Liver (tissue), 9 donors: ENCODE results near the gene NDUFA11. TPM values are rescaled to one million over a fixed set of nuclear protein-coding genes. Genes with fewer than 3 reads are reported as not detected.

Experiments
- DNase-seq: peaks from one replicate; pipeline ENCODE4 v3.0.0-alpha.2; 2017; ENCODE audit warnings: low spot score
- H3K27ac ChIP-seq, 2 donors: one replicate each; pipeline ENCODE4 v1.7.0; 2013; ENCODE audit warnings: inconsistent platforms in 2 of 2, low read length in 2 of 2, control low read depth in 1 of 2, low read depth in 1 of 2, mild to moderate bottlenecking in 1 of 2
- H3K27me3 ChIP-seq, 4 donors: one replicate each; pipeline versions ENCODE4 v1.6.1 to v1.7.0; 2013; ENCODE audit warnings: low read length in 3 of 4, inconsistent platforms in 1 of 4, mild to moderate bottlenecking in 1 of 4, moderate library complexity in 1 of 4; ENCODE audit not compliant: control insufficient read depth in 4 of 4, insufficient read depth in 4 of 4
- H3K36me3 ChIP-seq, 4 donors: one replicate each; pipeline versions ENCODE4 v1.6.1 to v1.7.0; 2013; ENCODE audit warnings: low read length in 3 of 4, mild to moderate bottlenecking in 3 of 4, low read depth in 1 of 4, moderate library complexity in 1 of 4; ENCODE audit not compliant: control insufficient read depth in 4 of 4, insufficient read depth in 3 of 4
- H3K4me1 ChIP-seq, 4 donors: one replicate each; pipeline versions ENCODE4 v1.6.1 to v1.7.0; 2013; ENCODE audit warnings: low read length in 3 of 4, mild to moderate bottlenecking in 3 of 4, moderate library complexity in 1 of 4; ENCODE audit not compliant: control insufficient read depth in 4 of 4, insufficient read depth in 4 of 4
- H3K4me3 ChIP-seq, 3 donors: one replicate each; pipeline versions ENCODE4 v1.6.1 to v1.7.0; 2013; ENCODE audit warnings: low read length in 3 of 3, control low read depth in 1 of 3, low read depth in 1 of 3, mild to moderate bottlenecking in 1 of 3
- H3K9ac ChIP-seq, 2 donors: one replicate each; pipeline ENCODE4 v1.7.0; 2013; ENCODE audit warnings: low read length in 2 of 2, mild to moderate bottlenecking in 2 of 2, moderate library complexity in 2 of 2, control low read depth in 1 of 2, low read depth in 1 of 2
- H3K9me3 ChIP-seq, 4 donors: one replicate each; pipeline versions ENCODE4 v1.6.1 to v1.7.0; 2013; ENCODE audit warnings: low read length in 3 of 4; ENCODE audit not compliant: control insufficient read depth in 4 of 4
- EGR1 ChIP-seq, 2 donors: IDR thresholded peaks; 2 replicates each; pipeline ENCODE4 v1.6.1; 2016 to 2018; ENCODE audit warnings: antibody characterized with exemption in 2 of 2, low read depth in 2 of 2
- FOXA1 ChIP-seq: IDR thresholded peaks from 2 replicates; pipeline ENCODE4 v1.6.1; 2016; ENCODE audit warnings: antibody characterized with exemption
- FOXA2 ChIP-seq: IDR thresholded peaks from 2 replicates; pipeline ENCODE4 v1.6.1; 2016; ENCODE audit warnings: antibody characterized with exemption
- GABPA ChIP-seq, 2 donors: IDR thresholded peaks in 1 of 2; conservative IDR thresholded peaks in 1 of 2; 2 replicates each; pipeline ENCODE4 v1.6.1; 2016; ENCODE audit warnings: antibody characterized with exemption in 2 of 2, mild to moderate bottlenecking in 1 of 2, moderate library complexity in 1 of 2
- HNF4A ChIP-seq, 2 donors: conservative IDR thresholded peaks; 2 replicates each; pipeline ENCODE4 v1.6.1; 2016; ENCODE audit warnings: antibody characterized with exemption in 2 of 2, mild to moderate bottlenecking in 2 of 2
- HNF4G ChIP-seq: IDR thresholded peaks from 2 replicates; pipeline ENCODE4 v1.6.1; 2016; ENCODE audit warnings: antibody characterized with exemption
- JUND ChIP-seq, 2 donors: IDR thresholded peaks; 2 replicates each; pipeline ENCODE4 v1.6.1; 2016; ENCODE audit warnings: antibody characterized with exemption in 2 of 2
- MAX ChIP-seq: IDR thresholded peaks from 2 replicates; pipeline ENCODE4 v1.6.1; 2016; ENCODE audit warnings: antibody characterized with exemption
- RAD21 ChIP-seq, 2 donors: IDR thresholded peaks; 2 replicates each; pipeline ENCODE4 v1.6.1; 2016; ENCODE audit warnings: antibody characterized with exemption in 2 of 2, mild to moderate bottlenecking in 2 of 2
- RXRA ChIP-seq, 2 donors: IDR thresholded peaks; 2 replicates each; pipeline ENCODE4 v1.6.1; 2017 to 2018; ENCODE audit warnings: antibody characterized with exemption in 2 of 2, mild to moderate bottlenecking in 1 of 2
- SP1 ChIP-seq: IDR thresholded peaks from 2 replicates; pipeline ENCODE4 v1.6.1; 2018; ENCODE audit warnings: antibody characterized with exemption, mild to moderate bottlenecking
- TAF1 ChIP-seq: conservative IDR thresholded peaks from 2 replicates; pipeline ENCODE4 v1.6.1; 2016; ENCODE audit warnings: antibody characterized with exemption, mild to moderate bottlenecking
- YY1 ChIP-seq: IDR thresholded peaks from 2 replicates; pipeline ENCODE4 v1.6.1; 2016; ENCODE audit warnings: antibody characterized with exemption, mild to moderate bottlenecking
- ZBTB33 ChIP-seq: IDR thresholded peaks from 2 replicates; pipeline ENCODE4 v1.6.1; 2016; ENCODE audit warnings: antibody characterized with exemption
- WGBS: extraction: QIAGEN DNeasy Blood & Tissue Kit; methylation state at CpG from one replicate; pipeline ENCODE4 v1.1.7; 2013; 5-methylcytosine and 5-hydroxymethylcytosine counted together
- polyA plus RNA-seq, 2 donors: library from polyadenylated mRNA; stranded (reverse) in 1 of 2; unstranded in 1 of 2; fragments of 200-250 nt in 1 of 2; fragments of >200 nt in 1 of 2; fragmentation: Nextera tagmentation in 1 of 2; extraction: Ambion mirVana in 1 of 2; gene quantifications; one replicate each; pipeline versions ENCODE4 v1.2.1 to v1.2.3, GENCODE V29; 2013 to 2015
- total RNA-seq, 2 donors: library from RNA; depleted of rRNA; stranded (reverse); fragments of >200 nt; gene quantifications; one replicate each; pipeline ENCODE4 v1.2.3, GENCODE V29; 2014
- TF ChIP-seq, protein P1 (sequence below): fragments of 150-350 bp; IDR thresholded peaks from 2 replicates; pipeline ENCODE4 v1.5.1; 2017; ENCODE audit warnings: improper control_type of control experiment, low read depth, low read length; ENCODE audit not compliant: missing input control
- TF ChIP-seq, protein P2 (sequence below): IDR thresholded peaks from 2 replicates; pipeline ENCODE4 v1.6.1; 2016; ENCODE audit warnings: antibody characterized with exemption
- donor health status: healthy.
- donor health status: healthy.
- donor health status: healthy.
- donor health status: healthy.
- donor health status: healthy.

The NDUFA11 gene
- total and polyA plus RNA-seq, 4 donors, result 127 to 394 (median 226) TPM

- Histone ChIP-seq H3K36me3 (peaks cover 4 to 25% (median 8%) of the 10 kb centered on the region in 4 donors), H3K9ac (no peak overlapping the region), H3K9me3 (no peaks in the 10 kb centered on the region), H3K27me3 (no peaks in the 10 kb centered on the region), H3K27ac (no peak overlapping the region), H3K4me1 (peaks cover 6 to 23% (median 17%) of the 10 kb centered on the region in 4 donors), H3K4me3 (no peak overlapping the region)
- 84% methylated on average over 16 of the region's 16 CpGs for WGBS
- DNase-seq, result no peak
- TF ChIP-seq, protein P1, sequence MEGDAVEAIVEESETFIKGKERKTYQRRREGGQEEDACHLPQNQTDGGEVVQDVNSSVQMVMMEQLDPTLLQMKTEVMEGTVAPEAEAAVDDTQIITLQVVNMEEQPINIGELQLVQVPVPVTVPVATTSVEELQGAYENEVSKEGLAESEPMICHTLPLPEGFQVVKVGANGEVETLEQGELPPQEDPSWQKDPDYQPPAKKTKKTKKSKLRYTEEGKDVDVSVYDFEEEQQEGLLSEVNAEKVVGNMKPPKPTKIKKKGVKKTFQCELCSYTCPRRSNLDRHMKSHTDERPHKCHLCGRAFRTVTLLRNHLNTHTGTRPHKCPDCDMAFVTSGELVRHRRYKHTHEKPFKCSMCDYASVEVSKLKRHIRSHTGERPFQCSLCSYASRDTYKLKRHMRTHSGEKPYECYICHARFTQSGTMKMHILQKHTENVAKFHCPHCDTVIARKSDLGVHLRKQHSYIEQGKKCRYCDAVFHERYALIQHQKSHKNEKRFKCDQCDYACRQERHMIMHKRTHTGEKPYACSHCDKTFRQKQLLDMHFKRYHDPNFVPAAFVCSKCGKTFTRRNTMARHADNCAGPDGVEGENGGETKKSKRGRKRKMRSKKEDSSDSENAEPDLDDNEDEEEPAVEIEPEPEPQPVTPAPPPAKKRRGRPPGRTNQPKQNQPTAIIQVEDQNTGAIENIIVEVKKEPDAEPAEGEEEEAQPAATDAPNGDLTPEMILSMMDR, result no peak
- TF ChIP-seq MAX (no peak), RXRA (IDR thresholded peaks at IDR 0.05) (no peak), TAF1 (no peak), HNF4G (no peak), JUND (IDR thresholded peaks at IDR 0.05) (no peak)
- TF ChIP-seq, protein P2, sequence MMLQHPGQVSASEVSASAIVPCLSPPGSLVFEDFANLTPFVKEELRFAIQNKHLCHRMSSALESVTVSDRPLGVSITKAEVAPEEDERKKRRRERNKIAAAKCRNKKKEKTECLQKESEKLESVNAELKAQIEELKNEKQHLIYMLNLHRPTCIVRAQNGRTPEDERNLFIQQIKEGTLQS, result no peak
Measured at GRCh38 chr19:5934774-5935472, 31.3 kb upstream of the NDUFA11 start.

DNA sequence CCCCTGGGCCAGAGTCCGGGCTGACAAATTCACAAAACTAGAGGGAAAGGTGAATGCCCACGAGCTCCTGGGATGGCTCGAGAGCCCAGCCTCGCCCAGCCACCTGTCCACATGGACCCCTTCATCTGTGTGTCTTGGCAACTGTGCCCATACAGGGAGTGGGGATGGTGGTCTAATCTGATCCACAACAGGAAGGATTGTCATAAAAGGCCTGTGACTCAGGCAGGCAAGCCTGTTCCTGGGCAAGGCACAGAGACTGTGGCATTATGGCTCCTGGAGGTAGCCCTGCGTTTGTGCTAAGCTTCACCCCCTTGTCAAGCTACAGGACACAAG, 30.4 kb upstream of the NDUFA11 start:
- Histone ChIP-seq H3K9me3 (no peaks in the 10 kb centered on the region), H3K9ac (no peak overlapping the region), H3K4me1 (peaks cover 6 to 23% (median 17%) of the 10 kb centered on the region in 4 donors), H3K27me3 (no peaks in the 10 kb centered on the region), H3K36me3 (peaks cover 4 to 28% (median 14%) of the 10 kb centered on the region in 4 donors), H3K27ac (no peak overlapping the region), H3K4me3 (no peak overlapping the region)
- no peak for DNase-seq
- TF ChIP-seq GABPA (IDR thresholded peaks at IDR 0.05 in 1 of 2, conservative IDR thresholded peaks at IDR 0.05 in 1 of 2) (no peak), HNF4A (conservative IDR thresholded peaks at IDR 0.05) (no peak), RXRA (IDR thresholded peaks at IDR 0.05) (no peak), ZBTB33 (no peak), RAD21 (IDR thresholded peaks at IDR 0.05) (no peak), SP1 (no peak), HNF4G (no peak), FOXA2 (no peak), EGR1 (IDR thresholded peaks at IDR 0.05; ENCODE audit: low read depth in 2 of 2) (no peak), MAX (no peak), FOXA1 (no peak), JUND (IDR thresholded peaks at IDR 0.05) (no peak), TAF1 (no peak), YY1 (no peak)
- TF ChIP-seq, protein P2, result no peak
- TF ChIP-seq, protein P1, result no peak
- 75% methylated on average over 5 of the region's 5 CpGs for WGBS
